Measurements from ENCODE around the gene UBE2F.

UBE2F gene

GRCh38 chr2:238013806-238014205 lies 47.0 kb downstream of the UBE2F start:
- Histone ChIP-seq H4K8ac (ENCODE audit: low read depth, low read length) (no peak overlapping the region), H2BK5ac (ENCODE audit: low read depth, low read length, poor library complexity) (no peak overlapping the region), H3K36me3 (ENCODE audit: control insufficient read depth in 1 of 2, insufficient read depth in 2 of 2, low read length in 2 of 2) (peaks cover 4 to 8% of the 10 kb centered on the region in 2 experiments), H3K9me3 (ENCODE audit: insufficient read depth, low read depth, low read length) (no peaks in the 10 kb centered on the region), H4K12ac (ENCODE audit: low read depth, low read length) (no peak overlapping the region), H3K14ac (ENCODE audit: low read length) (no peak overlapping the region), H3K4ac (ENCODE audit: low read depth, low read length) (no peak overlapping the region), H3K4me3 (ENCODE audit: low read depth, low read length) (no peak overlapping the region), H3K27me3 (ENCODE audit: insufficient read depth, low read length) (no peaks in the 10 kb centered on the region), H2AFZ (ENCODE audit: insufficient read depth, low read length, poor library complexity) (no peak overlapping the region), H3K23ac (ENCODE audit: low read length) (no peak overlapping the region), H3K4me2 (ENCODE audit: low read length) (no peak overlapping the region), H3K79me2 (ENCODE audit: control insufficient read depth, insufficient read depth, low read length, poor library complexity) (no peaks in the 10 kb centered on the region), H3K4me1 (ENCODE audit: control insufficient read depth in 1 of 2, insufficient read depth in 2 of 2, low read length in 2 of 2) (no peaks in the 10 kb centered on the region), H2AK5ac (ENCODE audit: low read length) (no peak overlapping the region), H2BK12ac (ENCODE audit: low read length) (no peak overlapping the region), H3K9ac (ENCODE audit: low read length) (no peak overlapping the region), H3K18ac (ENCODE audit: low read length) (no peak overlapping the region), H3K79me1 (ENCODE audit: low read length) (no peaks in the 10 kb centered on the region), H3K27ac (ENCODE audit: low read depth, low read length) (no peak overlapping the region), H4K91ac (ENCODE audit: low read depth, low read length) (no peak overlapping the region), H2BK120ac (ENCODE audit: insufficient read depth, low read length, poor library complexity) (no peak overlapping the region)
- no CpG with 5 or more reads among the region's 7 CpGs for WGBS (ENCODE audit: extremely low coverage, insufficient coverage, insufficient read length)
- DNase-seq = no peak

DNA sequence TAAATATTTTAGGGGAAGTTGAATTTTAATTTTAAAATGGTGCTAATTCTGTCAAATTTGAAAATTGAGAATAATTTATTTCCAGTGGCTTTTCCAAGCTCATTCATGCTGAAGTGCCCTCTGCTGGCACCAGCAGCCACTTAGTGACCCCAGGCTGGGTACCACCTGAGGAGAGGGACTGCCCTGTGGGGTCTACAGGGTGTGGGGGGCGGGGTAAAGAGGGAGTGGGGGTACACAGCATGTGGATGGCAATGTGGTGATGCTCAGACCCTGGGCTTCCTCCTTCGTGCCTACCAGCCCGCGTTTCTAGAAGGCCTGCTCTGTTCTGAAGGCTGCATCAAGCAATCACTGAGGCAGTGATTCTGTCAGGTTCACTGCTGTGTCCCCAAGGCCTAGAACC lies 48.9 kb downstream of the UBE2F start:
- Histone ChIP-seq H4K91ac (ENCODE audit: low read depth, low read length) (no peak overlapping the region), H3K27ac (ENCODE audit: low read depth, low read length) (no peak overlapping the region), H3K14ac (ENCODE audit: low read length) (no peak overlapping the region), H3K4me1 (ENCODE audit: control insufficient read depth in 1 of 2, insufficient read depth in 2 of 2, low read length in 2 of 2) (no peaks in the 10 kb centered on the region), H3K36me3 (ENCODE audit: control insufficient read depth in 1 of 2, insufficient read depth in 2 of 2, low read length in 2 of 2) (peaks cover 8 to 10% of the 10 kb centered on the region in 2 experiments), H3K4ac (ENCODE audit: low read depth, low read length) (no peak overlapping the region), H3K23ac (ENCODE audit: low read length) (no peak overlapping the region), H3K9ac (ENCODE audit: low read length) (no peak overlapping the region), H2BK12ac (ENCODE audit: low read length) (no peak overlapping the region), H3K4me3 (ENCODE audit: low read depth, low read length) (no peak overlapping the region), H3K79me2 (ENCODE audit: control insufficient read depth, insufficient read depth, low read length, poor library complexity) (no peaks in the 10 kb centered on the region), H4K8ac (ENCODE audit: low read depth, low read length) (no peak overlapping the region), H4K12ac (ENCODE audit: low read depth, low read length) (no peak overlapping the region), H3K27me3 (ENCODE audit: insufficient read depth, low read length) (no peaks in the 10 kb centered on the region), H2BK120ac (ENCODE audit: insufficient read depth, low read length, poor library complexity) (no peak overlapping the region), H2AK5ac (ENCODE audit: low read length) (no peak overlapping the region), H3K4me2 (ENCODE audit: low read length) (no peak overlapping the region), H3K9me3 (ENCODE audit: insufficient read depth, low read depth, low read length) (no peaks in the 10 kb centered on the region), H2AFZ (ENCODE audit: insufficient read depth, low read length, poor library complexity) (no peak overlapping the region), H3K79me1 (ENCODE audit: low read length) (no peaks in the 10 kb centered on the region), H2BK5ac (ENCODE audit: low read depth, low read length, poor library complexity) (no peak overlapping the region), H3K18ac (ENCODE audit: low read length) (no peak overlapping the region)
- no peak for DNase-seq
- no CpG with 5 or more reads among the region's 4 CpGs for WGBS (ENCODE audit: extremely low coverage, insufficient coverage, insufficient read length)

- Histone ChIP-seq H4K12ac (ENCODE audit: low read depth, low read length) (no peak overlapping the region), H3K14ac (ENCODE audit: low read length) (no peak overlapping the region), H3K79me1 (ENCODE audit: low read length) (no peaks in the 10 kb centered on the region), H3K23ac (ENCODE audit: low read length) (no peak overlapping the region), H2BK5ac (ENCODE audit: low read depth, low read length, poor library complexity) (no peak overlapping the region), H3K9ac (ENCODE audit: low read length) (no peak overlapping the region), H3K18ac (ENCODE audit: low read length) (no peak overlapping the region), H2BK120ac (ENCODE audit: insufficient read depth, low read length, poor library complexity) (no peak overlapping the region), H3K9me3 (ENCODE audit: insufficient read depth, low read depth, low read length) (no peaks in the 10 kb centered on the region), H3K27me3 (ENCODE audit: insufficient read depth, low read length) (no peaks in the 10 kb centered on the region), H4K8ac (ENCODE audit: low read depth, low read length) (no peak overlapping the region), H2AK5ac (ENCODE audit: low read length) (no peak overlapping the region), H3K4me1 (ENCODE audit: control insufficient read depth in 1 of 2, insufficient read depth in 2 of 2, low read length in 2 of 2) (peaks cover 0 to 2% of the 10 kb centered on the region in 2 experiments), H3K36me3 (ENCODE audit: control insufficient read depth in 1 of 2, insufficient read depth in 2 of 2, low read length in 2 of 2) (peaks cover 8 to 10% of the 10 kb centered on the region in 2 experiments), H3K4ac (ENCODE audit: low read depth, low read length) (no peak overlapping the region), H2BK12ac (ENCODE audit: low read length) (no peak overlapping the region), H4K91ac (ENCODE audit: low read depth, low read length) (no peak overlapping the region), H3K4me2 (ENCODE audit: low read length) (no peak overlapping the region), H2AFZ (ENCODE audit: insufficient read depth, low read length, poor library complexity) (no peak overlapping the region), H3K4me3 (ENCODE audit: low read depth, low read length) (no peak overlapping the region), H3K27ac (ENCODE audit: low read depth, low read length) (no peak overlapping the region), H3K79me2 (ENCODE audit: control insufficient read depth, insufficient read depth, low read length, poor library complexity) (no peaks in the 10 kb centered on the region)
- no CpG with 5 or more reads among the region's 8 CpGs for WGBS (ENCODE audit: extremely low coverage, insufficient coverage, insufficient read length)
- DNase-seq = no peak
Measured at GRCh38 chr2:238016526-238016925, 49.7 kb downstream of the UBE2F start.

DNA sequence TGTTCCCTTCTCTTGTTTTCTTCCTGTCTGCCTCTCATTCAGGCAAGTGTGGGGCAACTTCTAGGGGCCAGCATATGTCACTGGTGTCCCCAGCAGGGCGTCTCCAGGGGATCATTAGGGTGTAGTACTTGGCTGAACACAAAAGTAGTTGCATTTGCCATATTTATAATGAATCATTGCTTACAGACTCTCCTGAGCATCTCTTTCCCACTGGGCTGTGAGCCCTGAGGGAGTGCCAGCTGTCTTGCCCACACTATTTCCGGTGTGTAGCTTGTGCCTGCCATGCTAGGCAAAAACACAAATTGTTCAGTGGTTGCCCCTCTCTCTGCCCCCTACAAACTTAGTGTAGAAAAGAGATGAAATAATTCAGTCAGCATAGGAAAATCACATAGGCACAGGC lies 53.1 kb downstream of the UBE2F start:
- Histone ChIP-seq H3K27me3 (ENCODE audit: insufficient read depth, low read length) (no peaks in the 10 kb centered on the region), H4K12ac (ENCODE audit: low read depth, low read length) (no peak overlapping the region), H3K23ac (ENCODE audit: low read length) (no peak overlapping the region), H3K14ac (ENCODE audit: low read length) (no peak overlapping the region), H3K4me3 (ENCODE audit: low read depth, low read length) (no peak overlapping the region), H3K27ac (ENCODE audit: low read depth, low read length) (no peak overlapping the region), H3K9ac (ENCODE audit: low read length) (no peak overlapping the region), H3K4ac (ENCODE audit: low read depth, low read length) (no peak overlapping the region), H3K4me1 (ENCODE audit: control insufficient read depth in 1 of 2, insufficient read depth in 2 of 2, low read length in 2 of 2) (peaks cover 0 to 2% of the 10 kb centered on the region in 2 experiments), H3K18ac (ENCODE audit: low read length) (no peak overlapping the region), H3K36me3 (ENCODE audit: control insufficient read depth in 1 of 2, insufficient read depth in 2 of 2, low read length in 2 of 2) (peaks cover 10% of the 10 kb centered on the region in 2 experiments), H3K79me1 (ENCODE audit: low read length) (no peaks in the 10 kb centered on the region), H2AFZ (ENCODE audit: insufficient read depth, low read length, poor library complexity) (no peak overlapping the region), H4K8ac (ENCODE audit: low read depth, low read length) (no peak overlapping the region), H3K4me2 (ENCODE audit: low read length) (no peak overlapping the region), H3K9me3 (ENCODE audit: insufficient read depth, low read depth, low read length) (no peaks in the 10 kb centered on the region), H2AK5ac (ENCODE audit: low read length) (no peak overlapping the region), H2BK120ac (ENCODE audit: insufficient read depth, low read length, poor library complexity) (no peak overlapping the region), H2BK12ac (ENCODE audit: low read length) (no peak overlapping the region), H4K91ac (ENCODE audit: low read depth, low read length) (no peak overlapping the region), H2BK5ac (ENCODE audit: low read depth, low read length, poor library complexity) (no peak overlapping the region), H3K79me2 (ENCODE audit: control insufficient read depth, insufficient read depth, low read length, poor library complexity) (no peaks in the 10 kb centered on the region)
- DNase-seq = no peak
- no CpG with 5 or more reads among the region's 2 CpGs for WGBS (ENCODE audit: extremely low coverage, insufficient coverage, insufficient read length)
